Endothelial cell of umbilical vein (primary cell): ENCODE results near the gene NFYC. TPM values are rescaled to one million over a fixed set of nuclear protein-coding genes. Genes with fewer than 3 reads are reported as not detected.

ENCODE experiments used
- BruUV-seq: library from RNA; stranded (reverse); fragments of 400-500 nt; replicated peaks from 2 replicates; lab custom pipeline; 2021; lab: Mats Ljungman, UMichigan
- CTCF ChIA-PET: fragments of 300-600, 350-600 bp; sonication (Branson Sonifier 250); formaldehyde crosslinking; loops from one replicate; lab custom pipeline; 2021; ENCODE audit warnings: antibody characterized with exemption, inconsistent platforms; lab: Charles Lee
- POLR2A ChIA-PET: fragments of 300-600, 350-600 bp; sonication (Branson Sonifier 250); formaldehyde crosslinking; loops from one replicate; lab custom pipeline; 2021; ENCODE audit warnings: antibody characterized with exemption, inconsistent platforms; lab: Charles Lee
- DNase-seq: peaks from one replicate; pipeline ENCODE4 v3.0.0-alpha.2; 2011; ENCODE audit warnings: low read depth, low spot score
- FAIRE-seq: peaks from 2 replicates; lab custom pipeline; 2011; peaks lifted over from hg19 to GRCh38; lab: Jason Lieb, UNC
- H2AFZ ChIP-seq: 2 replicates; pipeline ENCODE4 v1.6.0; 2012; ENCODE audit warnings: low read depth, low read length, control low read depth, inconsistent platforms
- H3K27ac ChIP-seq: 2 replicates; pipeline ENCODE4 v1.5.1; 2011; ENCODE audit warnings: low read depth, mild to moderate bottlenecking, control low read depth, low read length, moderate library complexity; ENCODE audit not compliant: insufficient read depth
- H3K27me3 ChIP-seq, 2 experiments: 2 replicates each; pipeline versions ENCODE4 v1.6.0 to v1.6.1; 2011; ENCODE audit warnings: low read length in 2 of 2, mixed read lengths in 1 of 2; ENCODE audit not compliant: control insufficient read depth in 2 of 2, insufficient read depth in 2 of 2
- H3K36me3 ChIP-seq, 2 experiments: 2 replicates in 1 of 2; 3 replicates in 1 of 2; pipeline ENCODE4 v1.5.1; 2011; ENCODE audit warnings: low read length in 2 of 2, mild to moderate bottlenecking in 1 of 2, moderate library complexity in 1 of 2; ENCODE audit not compliant: control insufficient read depth in 2 of 2, insufficient read depth in 2 of 2; ENCODE audit errors: extremely low read depth in 1 of 2
- H3K4me1 ChIP-seq: 3 replicates; pipeline ENCODE4 v1.5.1; 2011; ENCODE audit warnings: mild to moderate bottlenecking, low read length; ENCODE audit not compliant: control insufficient read depth, insufficient read depth; ENCODE audit errors: extremely low read depth
- H3K4me2 ChIP-seq: 2 replicates; pipeline ENCODE4 v1.6.1; 2011; ENCODE audit warnings: low read length, control low read depth, mixed read lengths; ENCODE audit not compliant: insufficient read depth
- H3K4me3 ChIP-seq, 3 experiments: fragments of 200-600 bp in 1 of 3; sonication (generic), shearing (Covaris generic) in 1 of 3; replicated peaks in 1 of 3; 2 replicates each; pipeline ENCODE4 v1.5.1; 2011 to 2016; ENCODE audit warnings: control low read depth in 3 of 3, low read length in 3 of 3, mild to moderate bottlenecking in 2 of 3, inconsistent platforms in 1 of 3, low read depth in 1 of 3, moderate library complexity in 1 of 3; ENCODE audit not compliant: insufficient read depth in 1 of 3
- H3K79me2 ChIP-seq: 2 replicates; pipeline ENCODE4 v1.6.0; 2012; ENCODE audit warnings: low read length, inconsistent platforms; ENCODE audit not compliant: control insufficient read depth, insufficient read depth
- H3K9ac ChIP-seq: replicated peaks from 2 replicates; pipeline ENCODE3; 2011; ENCODE audit warnings: low read length, control low read depth; ENCODE audit not compliant: insufficient read depth; ENCODE audit errors: extremely low read depth
- H3K9me1 ChIP-seq: replicated peaks from 3 replicates; pipeline ENCODE4 v1.6.0; 2011; ENCODE audit warnings: mild to moderate bottlenecking, low read length; ENCODE audit not compliant: control insufficient read depth, insufficient read depth; ENCODE audit errors: extremely low read depth
- H3K9me3 ChIP-seq: replicated peaks from 2 replicates; pipeline ENCODE4 v1.5.1; 2012; ENCODE audit warnings: low read length, inconsistent platforms; ENCODE audit not compliant: control insufficient read depth, insufficient read depth
- H4K20me1 ChIP-seq: replicated peaks from 2 replicates; pipeline ENCODE3; 2011; ENCODE audit warnings: mild to moderate bottlenecking, low read length; ENCODE audit not compliant: control insufficient read depth, insufficient read depth; ENCODE audit errors: extremely low read depth
- EZH2 ChIP-seq: IDR thresholded peaks from 2 replicates; pipeline ENCODE4 v1.6.1; 2012; ENCODE audit warnings: borderline replicate concordance, low read depth, mild to moderate bottlenecking, moderate library complexity, low read length, inconsistent platforms; ENCODE audit not compliant: severe bottlenecking
- FOS ChIP-seq: IDR thresholded peaks from 2 replicates; pipeline ENCODE4 v1.6.1; 2011; ENCODE audit warnings: mild to moderate bottlenecking, low read length, moderate library complexity, borderline replicate concordance; ENCODE audit not compliant: insufficient read depth
- GATA2 ChIP-seq: IDR thresholded peaks from 2 replicates; pipeline ENCODE4 v1.7.0; 2011; ENCODE audit warnings: low read depth, mild to moderate bottlenecking, moderate library complexity, mixed read lengths, low read length; ENCODE audit not compliant: insufficient read length, insufficient read depth
- JUN ChIP-seq: IDR thresholded peaks from 2 replicates; pipeline ENCODE4 v1.6.1; 2011; ENCODE audit warnings: borderline replicate concordance, low read depth; ENCODE audit not compliant: insufficient read length, insufficient read depth
- MYC ChIP-seq: IDR thresholded peaks from one replicate; pipeline ENCODE4 v1.6.1; 2011; ENCODE audit warnings: mild to moderate bottlenecking, low read depth, low read length
- POLR2A ChIP-seq: IDR thresholded peaks from 2 replicates; pipeline ENCODE4 v1.6.1; 2012; ENCODE audit warnings: low read depth, mild to moderate bottlenecking, control low read depth, low read length
- POLR2AphosphoS5 ChIP-seq: IDR thresholded peaks from 2 replicates; pipeline ENCODE4 v1.6.1; 2012; ENCODE audit warnings: low read depth, mild to moderate bottlenecking, control low read depth, low read length, moderate library complexity; ENCODE audit not compliant: insufficient read depth
- dilution Hi-C: fragments of 300-500 bp; cut with MboI; formaldehyde crosslinking; loops from one replicate; pipeline ENCODE4 v1.15.0; 2019; ENCODE audit warnings: low sequenced_read_pairs; ENCODE audit not compliant: extremely low pct_ligation_motif_present
- intact Hi-C: fragments of 100-400 bp; cut with micrococcal nuclease; formaldehyde crosslinking; loops from one replicate; pipeline ENCODE4 v1.10.0; 2022
- polyA plus RNA-seq, 4 experiments: library from polyadenylated mRNA; depleted of rRNA in 3 of 4; stranded (reverse) in 3 of 4; unstranded in 1 of 4; fragments of >200 nt; gene quantifications; 2 replicates each; pipeline versions ENCODE4 v1.2.1 to v1.2.3, GENCODE V29; 2011 to 2012; ENCODE audit warnings: missing spikeins in 1 of 4
- total RNA-seq: library from RNA; stranded (reverse); gene quantifications from 2 replicates; pipeline ENCODE4 v1.2.3, GENCODE V29; 2021
- TF ChIP-seq, protein P1 (sequence below): IDR thresholded peaks from 2 replicates; pipeline ENCODE4 v1.6.1; 2011; ENCODE audit not compliant: insufficient read depth, insufficient read length
- TF ChIP-seq, protein P2 (sequence below), 2 donors: IDR thresholded peaks; 1 replicate in 1 of 2; 2 replicates in 1 of 2; pipeline ENCODE4 v1.5.1; 2011; ENCODE audit warnings: low read length in 2 of 2, mild to moderate bottlenecking in 2 of 2, moderate library complexity in 2 of 2, control low read depth in 1 of 2, inconsistent platforms in 1 of 2, low read depth in 1 of 2; ENCODE audit not compliant: insufficient read depth in 1 of 2; ENCODE audit errors: extremely low read depth in 1 of 2

NFYC gene
- total and polyA plus RNA-seq, 2 donors (not counting 3 experiments of a cell fraction or from before 2014, with no cell fraction given) = 51.1 to 81.7 TPM

GRCh38 chr1:40766560-40766959 is 75.1 kb downstream of the NFYC start:
- TF ChIP-seq GATA2 (no peak), FOS (no peak), EZH2 (no peak), POLR2A (no peak), JUN (no peak), POLR2AphosphoS5 (no peak), MYC (no peak)
- TF ChIP-seq, protein P1, sequence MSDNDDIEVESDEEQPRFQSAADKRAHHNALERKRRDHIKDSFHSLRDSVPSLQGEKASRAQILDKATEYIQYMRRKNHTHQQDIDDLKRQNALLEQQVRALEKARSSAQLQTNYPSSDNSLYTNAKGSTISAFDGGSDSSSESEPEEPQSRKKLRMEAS = no peak
- TF ChIP-seq, protein P2, sequence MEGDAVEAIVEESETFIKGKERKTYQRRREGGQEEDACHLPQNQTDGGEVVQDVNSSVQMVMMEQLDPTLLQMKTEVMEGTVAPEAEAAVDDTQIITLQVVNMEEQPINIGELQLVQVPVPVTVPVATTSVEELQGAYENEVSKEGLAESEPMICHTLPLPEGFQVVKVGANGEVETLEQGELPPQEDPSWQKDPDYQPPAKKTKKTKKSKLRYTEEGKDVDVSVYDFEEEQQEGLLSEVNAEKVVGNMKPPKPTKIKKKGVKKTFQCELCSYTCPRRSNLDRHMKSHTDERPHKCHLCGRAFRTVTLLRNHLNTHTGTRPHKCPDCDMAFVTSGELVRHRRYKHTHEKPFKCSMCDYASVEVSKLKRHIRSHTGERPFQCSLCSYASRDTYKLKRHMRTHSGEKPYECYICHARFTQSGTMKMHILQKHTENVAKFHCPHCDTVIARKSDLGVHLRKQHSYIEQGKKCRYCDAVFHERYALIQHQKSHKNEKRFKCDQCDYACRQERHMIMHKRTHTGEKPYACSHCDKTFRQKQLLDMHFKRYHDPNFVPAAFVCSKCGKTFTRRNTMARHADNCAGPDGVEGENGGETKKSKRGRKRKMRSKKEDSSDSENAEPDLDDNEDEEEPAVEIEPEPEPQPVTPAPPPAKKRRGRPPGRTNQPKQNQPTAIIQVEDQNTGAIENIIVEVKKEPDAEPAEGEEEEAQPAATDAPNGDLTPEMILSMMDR (IDR thresholded peaks at IDR 0.05; ENCODE audit: extremely low read depth in 1 of 2, insufficient read depth in 1 of 2, low read depth in 1 of 2, low read length in 2 of 2) = no peak
- no peaks in the 10 kb centered on the region for H3K27me3 ChIP-seq
- POLR2A ChIA-PET = no interaction called here
- no peaks in the 10 kb centered on the region for H3K79me2 ChIP-seq
- no peaks in the 10 kb centered on the region for H3K9me1 ChIP-seq
- no TSS peak for BruUV-seq
- H3K27ac ChIP-seq = no peak overlapping the region
- peaks cover 6 to 22% of the 10 kb centered on the region in 2 experiments for H3K36me3 ChIP-seq
- DNase-seq = no peak
- intact Hi-C loops = no loop called here
- H3K4me1 ChIP-seq = no peaks in the 10 kb centered on the region
- no peak for FAIRE-seq
- H3K9me3 ChIP-seq = no peaks in the 10 kb centered on the region
- no peak overlapping the region for H3K4me2 ChIP-seq
- H3K4me3 ChIP-seq = no peak overlapping the region
- no peak overlapping the region for H2AFZ ChIP-seq
- dilution Hi-C loops = no loop called here
- no peaks in the 10 kb centered on the region for H4K20me1 ChIP-seq
- H3K9ac ChIP-seq = no peak overlapping the region
- CTCF ChIA-PET = interaction anchor here (1.1 to 3.2 kb wide), 2 partner anchors 7 to 19 kb away, joined by 3 to 53 read pairs; no protein-coding TSS in a partner anchor
